Heart right ventricle (tissue), 16 donors: ENCODE data around the gene WASHC2A. TPM values are rescaled to one million over a fixed set of nuclear protein-coding genes. Genes with fewer than 3 reads are reported as not detected.
"Not testable (repeated sequence)": the region's sequence is repeated elsewhere in the genome, so short reads cannot be mapped to it uniquely, and the experiment has no call there.

Experiments
- ATAC-seq, 8 donors: fragments of 200-7000 bp; cut with Tn5 transposase; one replicate each; pipeline ENCODE4 v1.9.1; 2020; ENCODE audit warnings: mild to moderate bottlenecking in 8 of 8, moderate library complexity in 8 of 8, moderate number of reproducible peaks in 1 of 8
- DNase-seq, 2 donors: peaks; one replicate each; pipeline ENCODE4 v3.0.0-alpha.2; 2020
- H3K27ac ChIP-seq, 10 donors: fragments of 200-600 bp; sonication (generic) in 2 of 10; one replicate each; pipeline versions ENCODE4 v1.5.0 to v1.8.0; 2020 to 2022; ENCODE audit warnings: mild to moderate bottlenecking in 3 of 10
- H3K27me3 ChIP-seq, 7 donors: fragments of 200-600 bp; one replicate each; pipeline ENCODE4 v1.8.0; 2021 to 2022; ENCODE audit warnings: mild to moderate bottlenecking in 2 of 7
- H3K36me3 ChIP-seq, 9 donors: fragments of 200-600 bp; sonication (generic) in 1 of 9; one replicate each; pipeline versions ENCODE4 v1.5.0 to v1.8.0; 2020 to 2022; ENCODE audit warnings: mild to moderate bottlenecking in 2 of 9
- H3K4me1 ChIP-seq, 9 donors: fragments of 200-600 bp; sonication (generic) in 1 of 9; one replicate each; pipeline versions ENCODE4 v1.5.0 to v1.8.0; 2020 to 2022; ENCODE audit warnings: mild to moderate bottlenecking in 4 of 9
- H3K4me3 ChIP-seq, 10 donors: fragments of 200-600 bp; sonication (generic) in 2 of 10; one replicate each; pipeline versions ENCODE4 v1.5.0 to v1.8.0; 2020 to 2022; ENCODE audit warnings: mild to moderate bottlenecking in 7 of 10, moderate library complexity in 2 of 10
- H3K9me3 ChIP-seq, 11 donors: fragments of 200-600 bp in 10 of 11; sonication (generic) in 2 of 11; one replicate each; pipeline versions ENCODE4 v1.5.0 to v1.8.0; 2013 to 2022; ENCODE audit warnings: mild to moderate bottlenecking in 2 of 11, control low read depth in 1 of 11, moderate library complexity in 1 of 11
- CTCF ChIP-seq, 9 donors: fragments of 200-600 bp; sonication (generic) in 2 of 9; IDR thresholded peaks; one replicate each; pipeline versions ENCODE4 v1.5.0 to v1.8.0; 2021 to 2022; ENCODE audit warnings: antibody characterized with exemption in 9 of 9, mild to moderate bottlenecking in 5 of 9, moderate library complexity in 1 of 9
- WGBS, 2 donors: extraction: QIAGEN DNeasy Blood & Tissue Kit; methylation state at CpG; one replicate each; pipeline ENCODE4 v1.1.7; 2013; ENCODE audit warnings: inconsistent platforms in 1 of 2; 5-methylcytosine and 5-hydroxymethylcytosine counted together
- intact Hi-C, 10 donors: fragments of 100-400 bp; cut with DNase I; formaldehyde crosslinking; loops; one replicate each; pipeline versions ENCODE4 v1.11.1 to v1.14.2; 2022
- polyA plus RNA-seq, 2 donors: library from polyadenylated mRNA; stranded (reverse); fragments of 200-250 nt; gene quantifications; one replicate each; pipeline ENCODE4 v1.2.3, GENCODE V29; 2013
- total RNA-seq, 10 donors: library from RNA; stranded (reverse); fragmentation: NEBNext Ultra II Directional in 3 of 10; extraction: Animal tissue kit (Norgen Biotek cat#: 25700) in 3 of 10; gene quantifications; one replicate each; pipeline versions ENCODE4 v1.2.1 to v1.2.4, GENCODE V29; 2021 to 2023
- donor health status: Arrhythmogenic right ventricular cardiomyopathy.
- donor health status: ischemic (EF 13 %, LVEDD 7.1; RV severe dilation, severe dysfunction).
- donor health status: healthy with polysubstance abuse.
- donor health status: DM: no; HTN: yes; CAD: no.
- donor health status: DM: no; HTN: no; CAD: no.
- donor health status: ischemic (EF 25% LVEDD 6.9; RV normal size, moderate dysfunction).
- donor health status: ischemic (EF 25% LVEDD 5.7; RV mildly dilated, moderate dysfunction).
- donor health status: healthy.
- donor health status: DM: yes; HTN: yes; CAD: no.
- donor health status: Ischemic cardiomyopathy.
- donor health status: ischemic (EF 35%, LVEDD 5.7; RV mildly dilated, moderate dysfunction).
- donor health status: nonischemic (EF 11% LVEDD 7.7; RV severe dilation, severe dysfunction).
- donor health status: DM: yes; HTN: yes; CAD: no.
- donor health status: PGD.
- donor health status: ischemic (EF 29% LVEDD 5.4; RV normal size, mild dysfunction).
- donor health status: nonischemic (EF 23%, LVEDD 6.1; RV moderate dilation, normal function).

WASHC2A gene
- total and polyA plus RNA-seq, 12 donors, result 12.7 to 55.0 (median 31.0) TPM

GRCh38 chr10:50063100-50063499, 4.7 kb upstream of the WASHC2A start:
- Histone ChIP-seq H3K36me3 (no peaks in the 10 kb centered on the region), H3K4me3 (no peak overlapping the region), H3K9me3 (no peaks in the 10 kb centered on the region), H3K4me1 (peaks cover 0 to 7% (median 3%) of the 10 kb centered on the region in 9 donors), H3K27me3 (no peaks in the 10 kb centered on the region), H3K27ac (no peak overlapping the region)
- intact Hi-C loops, result no loop called here
- 26 to 31% methylated on average over 8 of the region's 8 CpGs for WGBS, 2 donors
- TF ChIP-seq CTCF (IDR thresholded peaks at IDR 0.05), result no peak
- DNase-seq (no peak), ATAC-seq (no peak)

GRCh38 chr10:50068352-50068659, 552 bp downstream of the WASHC2A start:
- intact Hi-C loops, result not testable (repeated sequence)

GRCh38 chr10:50075139-50075538, 7.4 kb downstream of the WASHC2A start:
- H3K27ac ChIP-seq, ATAC-seq, DNase-seq, H3K9me3 ChIP-seq, H3K4me3 ChIP-seq, H3K27me3 ChIP-seq, H3K4me1 ChIP-seq, intact Hi-C loops: not testable (repeated sequence)
- WGBS, 2 donors, result 94 to 95% methylated on average over 1 of the region's 2 CpGs
- peaks cover 0 to 54% (median 7%) of the 10 kb centered on the region in 9 donors for H3K36me3 ChIP-seq

More at GRCh38 chr10:50068352-50068659, 552 bp downstream of the WASHC2A start:
- WGBS, 2 donors, result 1 to 2% methylated on average over 11 of the region's 13 CpGs
- H3K9me3 ChIP-seq, DNase-seq, H3K27me3 ChIP-seq: not testable (repeated sequence)
- H3K4me3 ChIP-seq, result peak overlapping the region; percentile 55 to 96 (median 76)
- peak in 2 of 8 donors; percentile 24 to 34 for ATAC-seq
- peaks cover 0 to 13% (median 4%) of the 10 kb centered on the region in 9 donors for H3K4me1 ChIP-seq
- peak overlapping the region in 8 of 10 donors; percentile 55 to 89 (median 83) for H3K27ac ChIP-seq
- H3K36me3 ChIP-seq, result peaks cover 0 to 23% (median 0%) of the 10 kb centered on the region in 9 donors

- ATAC-seq, H3K27me3 ChIP-seq, H3K4me3 ChIP-seq, DNase-seq, H3K4me1 ChIP-seq, H3K27ac ChIP-seq, H3K9me3 ChIP-seq, intact Hi-C loops: not testable (repeated sequence)
- TF ChIP-seq CTCF (IDR thresholded peaks at IDR 0.05), result peak in 3 of 9 donors; percentile 17 to 40 (median 37)
- WGBS, 2 donors, result 7 to 53% methylated on average over 1 to 2 of the region's 2 CpGs
- H3K36me3 ChIP-seq, result peaks cover 0 to 51% (median 7%) of the 10 kb centered on the region in 9 donors
Measured at GRCh38 chr10:50075544-50075943, 7.8 kb downstream of the WASHC2A start.

- H3K36me3 ChIP-seq, result peaks cover 0 to 32% (median 0%) of the 10 kb centered on the region in 9 donors
- H3K27ac ChIP-seq, H3K9me3 ChIP-seq, DNase-seq, intact Hi-C loops, H3K27me3 ChIP-seq, H3K4me1 ChIP-seq, ATAC-seq, H3K4me3 ChIP-seq: not testable (repeated sequence)
- WGBS, 2 donors, result 89 to 96% methylated on average over 6 to 7 of the region's 11 CpGs
Measured at GRCh38 chr10:50091304-50091703, 23.6 kb downstream of the WASHC2A start.

- WGBS, 2 donors, result no CpG with 5 or more reads among the region's 8 CpGs
- peaks cover 0 to 28% (median 0%) of the 10 kb centered on the region in 9 donors for H3K36me3 ChIP-seq
- intact Hi-C loops, ATAC-seq, H3K27me3 ChIP-seq, H3K9me3 ChIP-seq, H3K4me3 ChIP-seq, H3K4me1 ChIP-seq, H3K27ac ChIP-seq, DNase-seq: not testable (repeated sequence)
Measured at GRCh38 chr10:50092928-50093327, 25.2 kb downstream of the WASHC2A start.

GRCh38 chr10:50094630-50095029, 26.9 kb downstream of the WASHC2A start:
- H3K27me3 ChIP-seq, DNase-seq, H3K4me3 ChIP-seq, ATAC-seq, H3K4me1 ChIP-seq, intact Hi-C loops, H3K9me3 ChIP-seq, H3K27ac ChIP-seq: not testable (repeated sequence)
- 94 to 96% methylated on average over 3 to 4 of the region's 5 CpGs for WGBS, 2 donors
- H3K36me3 ChIP-seq, result peaks cover 0 to 38% (median 0%) of the 10 kb centered on the region in 9 donors

GRCh38 chr10:50095402-50095801, 27.6 kb downstream of the WASHC2A start:
- H3K4me1 ChIP-seq, result not testable (repeated sequence)

GRCh38 chr10:50096722-50097121, 29.0 kb downstream of the WASHC2A start:
- H3K36me3 ChIP-seq, result peaks cover 0 to 47% (median 0%) of the 10 kb centered on the region in 9 donors
- peak in 5 of 8 donors; percentile 60 to 84 (median 70) for ATAC-seq
- H3K27ac ChIP-seq, H3K4me1 ChIP-seq, intact Hi-C loops, H3K27me3 ChIP-seq, H3K9me3 ChIP-seq, H3K4me3 ChIP-seq, DNase-seq: not testable (repeated sequence)
- WGBS, 2 donors, result 64 to 71% methylated on average over 1 of the region's 3 CpGs

More at GRCh38 chr10:50095402-50095801, 27.6 kb downstream of the WASHC2A start:
- H3K27ac ChIP-seq, H3K9me3 ChIP-seq, intact Hi-C loops, H3K4me3 ChIP-seq, DNase-seq, ATAC-seq, H3K27me3 ChIP-seq: not testable (repeated sequence)
- H3K36me3 ChIP-seq, result peaks cover 0 to 40% (median 0%) of the 10 kb centered on the region in 9 donors
- WGBS, 2 donors, result 89 to 91% methylated on average over 7 of the region's 7 CpGs

GRCh38 chr10:50098645-50099044, 30.9 kb downstream of the WASHC2A start:
- H3K27me3 ChIP-seq, H3K27ac ChIP-seq, intact Hi-C loops, H3K4me3 ChIP-seq, DNase-seq, H3K4me1 ChIP-seq, H3K9me3 ChIP-seq: not testable (repeated sequence)
- H3K36me3 ChIP-seq, result peaks cover 0 to 50% (median 5%) of the 10 kb centered on the region in 9 donors
- ATAC-seq, result peak; percentile 36 to 79 (median 70)
- WGBS, 2 donors, result 38 to 64% methylated on average over 2 to 3 of the region's 3 CpGs
